HEK293 (cell line): Measurements from ENCODE around the gene CCDC7.

Experiments used
- CTCF ChIA-PET: fragments of 350-600 bp; formaldehyde crosslinking; extraction: SDS; loops from one replicate; lab custom pipeline; 2021; ENCODE audit warnings: antibody characterized with exemption; lab: Yijun Ruan, JAX
- POLR2A ChIA-PET: fragments of 300-600 bp; formaldehyde crosslinking; extraction: SDS; loops from one replicate; lab custom pipeline; 2020; ENCODE audit warnings: antibody characterized with exemption, inconsistent platforms; lab: Yijun Ruan, JAX
- H3K27ac ChIP-seq: fragments of 200-500 bp; sonication (Bioruptor generic); 2 replicates; pipeline ENCODE4 v1.5.1; 2014; ENCODE audit warnings: low read depth, low read length, control low read depth, inconsistent platforms; ENCODE audit errors: extremely low read depth
- H3K36me3 ChIP-seq, 2 experiments: fragments of 200-500 bp in 1 of 2; sonication (Bioruptor generic) in 1 of 2; 1 replicate in 1 of 2; 2 replicates in 1 of 2; pipeline ENCODE4 v1.5.1; 2014 to 2017; ENCODE audit warnings: inconsistent platforms in 2 of 2, low read length in 2 of 2; ENCODE audit not compliant: control insufficient read depth in 2 of 2, insufficient read depth in 1 of 2
- H3K4me1 ChIP-seq: fragments of 200-500 bp; sonication (Bioruptor generic); 2 replicates; pipeline ENCODE4 v1.5.1; 2014; ENCODE audit warnings: mild to moderate bottlenecking, low read length, inconsistent platforms; ENCODE audit not compliant: control insufficient read depth, insufficient read depth
- H3K4me3 ChIP-seq: 2 replicates; pipeline ENCODE4 v1.5.1; 2011; ENCODE audit warnings: low read depth, mild to moderate bottlenecking, control low read depth, low read length, moderate library complexity
- H3K9me3 ChIP-seq: fragments of 200-500 bp; sonication (Bioruptor generic); 2 replicates; pipeline ENCODE4 v1.5.1; 2014; ENCODE audit warnings: low read depth, low read length, inconsistent platforms; ENCODE audit not compliant: control insufficient read depth, insufficient read depth
- GFI1B ChIP-seq: fragments of 450-650 bp; formaldehyde crosslinking; IDR thresholded peaks from 2 replicates; pipeline ENCODE4 v1.5.1; 2016; ENCODE audit warnings: missing biosample characterization, missing genetic modification characterization
- GLI4 ChIP-seq: fragments of 450-650 bp; formaldehyde crosslinking; IDR thresholded peaks from 2 replicates; pipeline ENCODE4 v1.5.1; 2016; ENCODE audit warnings: missing biosample characterization, missing genetic modification characterization
- GLIS1 ChIP-seq: fragments of 450-650 bp; formaldehyde crosslinking; IDR thresholded peaks from 2 replicates; pipeline ENCODE4 v1.5.1; 2016; ENCODE audit warnings: missing biosample characterization, missing genetic modification characterization
- HOXA7 ChIP-seq: sonication (generic); formaldehyde crosslinking; IDR thresholded peaks from 2 replicates; pipeline ENCODE4 v1.8.1; 2022; ENCODE audit warnings: missing genetic modification reagents, borderline replicate concordance
- INSM2 ChIP-seq: fragments of 450-650 bp; formaldehyde crosslinking; IDR thresholded peaks from 2 replicates; pipeline ENCODE4 v1.5.1; 2016; ENCODE audit warnings: missing biosample characterization, missing genetic modification characterization
- YY1 ChIP-seq: fragments of 450-650 bp; formaldehyde crosslinking; IDR thresholded peaks from 2 replicates; pipeline ENCODE4 v1.5.1; 2018; ENCODE audit warnings: missing biosample characterization, missing genetic modification characterization
- ZBTB1 ChIP-seq: fragments of 450-650 bp; formaldehyde crosslinking; IDR thresholded peaks from 2 replicates; pipeline ENCODE4 v1.5.1; 2016; ENCODE audit warnings: missing biosample characterization, missing genetic modification characterization
- ZBTB10 ChIP-seq: fragments of 450-650 bp; formaldehyde crosslinking; IDR thresholded peaks from 2 replicates; pipeline ENCODE4 v1.5.1; 2016; ENCODE audit warnings: missing biosample characterization, missing genetic modification characterization
- ZBTB44 ChIP-seq: fragments of 450-650 bp; IDR thresholded peaks from 2 replicates; pipeline ENCODE4 v1.5.1; 2018; ENCODE audit warnings: missing biosample characterization, mild to moderate bottlenecking, missing genetic modification characterization
- ZNF138 ChIP-seq: fragments of 450-650 bp; formaldehyde crosslinking; IDR thresholded peaks from 2 replicates; pipeline ENCODE4 v1.5.1; 2016; ENCODE audit warnings: missing biosample characterization, missing genetic modification characterization, borderline replicate concordance
- ZNF155 ChIP-seq: fragments of 450-650 bp; formaldehyde crosslinking; IDR thresholded peaks from 2 replicates; pipeline ENCODE4 v1.5.1; 2016; ENCODE audit warnings: missing biosample characterization, missing genetic modification characterization
- ZNF174 ChIP-seq: fragments of 450-650 bp; formaldehyde crosslinking; IDR thresholded peaks from 2 replicates; pipeline ENCODE4 v1.5.0; 2017; ENCODE audit warnings: missing biosample characterization, mild to moderate bottlenecking, missing genetic modification characterization
- ZNF214 ChIP-seq: fragments of 450-650 bp; formaldehyde crosslinking; IDR thresholded peaks from 2 replicates; pipeline ENCODE4 v1.5.1; 2017; ENCODE audit warnings: missing biosample characterization, mild to moderate bottlenecking, missing genetic modification characterization, borderline replicate concordance
- ZNF239 ChIP-seq: fragments of 450-650 bp; formaldehyde crosslinking; IDR thresholded peaks from 2 replicates; pipeline ENCODE4 v1.5.1; 2016; ENCODE audit warnings: missing biosample characterization, missing genetic modification characterization
- ZNF292 ChIP-seq: fragments of 450-650 bp; formaldehyde crosslinking; IDR thresholded peaks from 2 replicates; pipeline ENCODE4 v1.5.1; 2016; ENCODE audit warnings: low read depth, missing biosample characterization, missing genetic modification characterization, borderline replicate concordance
- ZNF324 ChIP-seq: fragments of 450-650 bp; formaldehyde crosslinking; IDR thresholded peaks from 2 replicates; pipeline ENCODE4 v1.5.1; 2016; ENCODE audit warnings: missing biosample characterization, missing genetic modification characterization
- ZNF426 ChIP-seq: fragments of 450-650 bp; formaldehyde crosslinking; IDR thresholded peaks from 2 replicates; pipeline ENCODE4 v1.5.1; 2017; ENCODE audit warnings: missing biosample characterization, missing genetic modification characterization, mild to moderate bottlenecking, inconsistent platforms, moderate library complexity
- ZNF514 ChIP-seq: fragments of 450-650 bp; formaldehyde crosslinking; IDR thresholded peaks from 2 replicates; pipeline ENCODE4 v1.5.1; 2016; ENCODE audit warnings: missing biosample characterization, missing genetic modification characterization
- ZNF561 ChIP-seq: fragments of 450-650 bp; IDR thresholded peaks from 2 replicates; pipeline ENCODE4 v1.5.1; 2018; ENCODE audit warnings: missing biosample characterization, missing genetic modification characterization, borderline replicate concordance
- ZNF610 ChIP-seq: fragments of 450-650 bp; formaldehyde crosslinking; IDR thresholded peaks from 2 replicates; pipeline ENCODE4 v1.5.1; 2016; ENCODE audit warnings: missing biosample characterization, missing genetic modification characterization, borderline replicate concordance
- ZNF645 ChIP-seq: fragments of 450-650 bp; formaldehyde crosslinking; IDR thresholded peaks from 2 replicates; pipeline ENCODE4; 2016; ENCODE audit warnings: missing biosample characterization, missing genetic modification characterization
- ZNF654 ChIP-seq: fragments of 450-650 bp; formaldehyde crosslinking; IDR thresholded peaks from 2 replicates; pipeline ENCODE4 v1.5.1; 2016; ENCODE audit warnings: low read depth, missing biosample characterization, missing genetic modification characterization
- ZNF830 ChIP-seq: fragments of 450-650 bp; IDR thresholded peaks from 2 replicates; pipeline ENCODE4 v1.5.0; 2018; ENCODE audit warnings: missing biosample characterization, missing genetic modification characterization, low read depth, mild to moderate bottlenecking, moderate library complexity

Gene CCDC7

GRCh38 chr10:32882076-32882475 lies 436.1 kb downstream of the CCDC7 start:
- H3K27ac ChIP-seq, result no peak overlapping the region
- H3K9me3 ChIP-seq, result no peaks in the 10 kb centered on the region
- H3K4me1 ChIP-seq, result no peaks in the 10 kb centered on the region
- no peaks in the 10 kb centered on the region for H3K36me3 ChIP-seq
- H3K4me3 ChIP-seq, result no peak overlapping the region
- ChIA-PET CTCF (interaction anchor here (0.6 to 1.5 kb wide), 2 partner anchors 11 to 127 kb away, joined by 3 to 4 read pairs; no protein-coding TSS in a partner anchor), POLR2A (no interaction called here)
- TF ChIP-seq ZNF514 (tag by site-specific recombination) (no peak), ZNF239 (no peak), ZNF155 (tag by site-specific recombination) (no peak), ZBTB1 (tag by site-specific recombination) (no peak)

- ChIA-PET CTCF (interaction anchor here (0.6 kb wide), 1 partner anchor 882 kb away, joined by 3 read pairs; no protein-coding TSS in a partner anchor), POLR2A (no interaction called here)
- Histone ChIP-seq H3K36me3 (no peaks in the 10 kb centered on the region), H3K4me1 (no peaks in the 10 kb centered on the region), H3K4me3 (no peak overlapping the region), H3K9me3 (no peaks in the 10 kb centered on the region), H3K27ac (no peak overlapping the region)
- TF ChIP-seq ZNF324 (tag by site-specific recombination) (no peak), ZNF561 (tag by site-specific recombination) (no peak), ZNF654 (tag by site-specific recombination) (no peak), ZNF138 (no peak), ZNF645 (no peak), ZNF214 (tag by site-specific recombination) (no peak), ZNF426 (tag by site-specific recombination) (no peak), HOXA7 (CRISPR knock-in tag) (no peak), ZNF830 (tag by site-specific recombination) (no peak), INSM2 (tag by site-specific recombination) (no peak), GLIS1 (tag by site-specific recombination) (no peak), ZBTB44 (tag by site-specific recombination) (no peak), ZNF514 (tag by site-specific recombination) (no peak), ZNF292 (tag by site-specific recombination) (no peak), GFI1B (no peak), GLI4 (no peak), ZNF610 (tag by site-specific recombination) (no peak), ZNF174 (tag by site-specific recombination) (no peak), ZBTB10 (tag by site-specific recombination) (no peak), YY1 (tag by site-specific recombination) (no peak)
These were observed 441.5 kb downstream of the CCDC7 start for GRCh38 chr10:32887481-32887880.
